Activated B cell treated with CpG ODN at 0.5 μM for 24 hours (primary cell): Measurements from ENCODE around the gene PRRG2. TPM values are rescaled to one million over a fixed set of nuclear protein-coding genes. Genes with fewer than 3 reads are reported as not detected.

ENCODE experiments used
- ATAC-seq: fragments of 200-7000 bp; cut with Tn5 transposase; one replicate; pipeline ENCODE4 v1.10.0; 2021; ENCODE audit warnings: low read depth, mild to moderate bottlenecking, moderate library complexity
- CTCF ChIA-PET: fragments of 350-600 bp; sonication (Branson Sonifier 250); formaldehyde crosslinking; loops from one replicate; lab custom pipeline; 2021; ENCODE audit warnings: antibody characterized with exemption; lab: Charles Lee
- POLR2A ChIA-PET: fragments of 350-600 bp; sonication (Branson Sonifier 250); formaldehyde crosslinking; loops from one replicate; lab custom pipeline; 2021; ENCODE audit warnings: antibody characterized with exemption; lab: Charles Lee
- DNase-seq: peaks from one replicate; pipeline ENCODE4 v3.0.0; 2022
- H3K27ac Mint-ChIP-seq: one replicate; pipeline ENCODE4 v1.8.0; 2020; ENCODE audit warnings: mixed read lengths
- H3K27me3 Mint-ChIP-seq: one replicate; pipeline ENCODE4 v1.8.0; 2021; ENCODE audit warnings: mixed read lengths
- H3K36me3 Mint-ChIP-seq: one replicate; pipeline ENCODE4 v1.8.0; 2021; ENCODE audit warnings: low read depth, mixed read lengths
- H3K4me1 Mint-ChIP-seq: one replicate; pipeline ENCODE4 v1.8.0; 2021; ENCODE audit warnings: mixed read lengths
- H3K4me3 Mint-ChIP-seq: one replicate; pipeline ENCODE4 v1.8.0; 2020; ENCODE audit warnings: mild to moderate bottlenecking, mixed read lengths
- H3K9me3 Mint-ChIP-seq: one replicate; pipeline ENCODE4 v1.8.0; 2020; ENCODE audit warnings: mixed read lengths
- CTCF ChIP-seq: fragments of 200-600 bp; IDR thresholded peaks from one replicate; pipeline ENCODE4 v1.8.0; 2022; ENCODE audit warnings: antibody characterized with exemption, mild to moderate bottlenecking
- intact Hi-C: fragments of 100-400 bp; cut with micrococcal nuclease; formaldehyde crosslinking; loops from one replicate; pipeline ENCODE4 v1.15.1; 2024
- total RNA-seq: library from RNA; stranded (reverse); gene quantifications from 2 replicates; pipeline ENCODE4 v1.2.3, GENCODE V29; 2022

Gene PRRG2
- total RNA-seq, 1 donor from 2014 or later: 1.8 TPM

GRCh38 chr19:49602806-49603205 is 21.7 kb downstream of the PRRG2 start:
- Mint-ChIP-seq H3K4me3 (no peak overlapping the region), H3K4me1 (peaks cover 2% of the 10 kb centered on the region), H3K27ac (no peak overlapping the region), H3K9me3 (no peaks in the 10 kb centered on the region), H3K36me3 (peaks cover 63% of the 10 kb centered on the region), H3K27me3 (no peaks in the 10 kb centered on the region)
- TF ChIP-seq CTCF: no peak
- CTCF ChIA-PET: no interaction called here
- POLR2A ChIA-PET: no interaction called here
- DNase-seq (no peak), ATAC-seq (no peak)
- intact Hi-C loops: no loop called here

GRCh38 chr19:49605605-49606004 is 24.5 kb downstream of the PRRG2 start:
- no peak for DNase-seq
- H3K4me1 Mint-ChIP-seq: no peaks in the 10 kb centered on the region
- H3K27me3 Mint-ChIP-seq: no peaks in the 10 kb centered on the region
- H3K27ac Mint-ChIP-seq: no peak overlapping the region
- ChIA-PET POLR2A (no interaction called here), CTCF (no interaction called here)
- no peak for ATAC-seq
- H3K9me3 Mint-ChIP-seq: no peaks in the 10 kb centered on the region
- TF ChIP-seq CTCF: no peak
- intact Hi-C loops: no loop called here
- H3K4me3 Mint-ChIP-seq: no peak overlapping the region
- H3K36me3 Mint-ChIP-seq: peaks cover 65% of the 10 kb centered on the region

- peaks cover 13% of the 10 kb centered on the region for H3K4me1 Mint-ChIP-seq
- no peak for DNase-seq
- TF ChIP-seq CTCF: no peak
- no peak overlapping the region for H3K27ac Mint-ChIP-seq
- POLR2A ChIA-PET: interaction anchor here (0.7 kb wide), 2 partner anchors 25 to 62 kb away, joined by 6 read pairs; no protein-coding TSS in a partner anchor
- no peak for ATAC-seq
- no peak overlapping the region for H3K4me3 Mint-ChIP-seq
- CTCF ChIA-PET: no interaction called here
- peaks cover 55% of the 10 kb centered on the region for H3K36me3 Mint-ChIP-seq
- intact Hi-C loops: no loop called here
- H3K9me3 Mint-ChIP-seq: no peaks in the 10 kb centered on the region
- H3K27me3 Mint-ChIP-seq: no peaks in the 10 kb centered on the region
These were observed 28.5 kb downstream of the PRRG2 start for GRCh38 chr19:49609499-49610092.

GRCh38 chr19:49613374-49613773 is 32.3 kb downstream of the PRRG2 start:
- ChIA-PET CTCF (no interaction called here), POLR2A (no interaction called here)
- ATAC-seq (no peak), DNase-seq (no peak)
- intact Hi-C loops: no loop called here
- Mint-ChIP-seq H3K4me3 (no peak overlapping the region), H3K27ac (no peak overlapping the region), H3K27me3 (no peaks in the 10 kb centered on the region), H3K9me3 (no peaks in the 10 kb centered on the region), H3K4me1 (peaks cover 13% of the 10 kb centered on the region), H3K36me3 (peaks cover 70% of the 10 kb centered on the region)
- no peak for TF ChIP-seq CTCF

GRCh38 chr19:49614096-49614833 is 33.1 kb downstream of the PRRG2 start:
- H3K9me3 Mint-ChIP-seq: no peaks in the 10 kb centered on the region
- H3K27ac Mint-ChIP-seq: peak overlapping the region; percentile 81
- no peak overlapping the region for H3K4me3 Mint-ChIP-seq
- H3K36me3 Mint-ChIP-seq: peaks cover 69% of the 10 kb centered on the region
- DNase-seq (no peak), ATAC-seq (peak; percentile 40)
- ChIA-PET CTCF (no interaction called here), POLR2A (interaction anchor here (0.5 to 0.9 kb wide), 2 partner anchors 76 to 239 kb away, joined by 3 to 5 read pairs; partner anchors contain the start of gene ADM5)
- H3K4me1 Mint-ChIP-seq: peaks cover 13% of the 10 kb centered on the region
- no peak for TF ChIP-seq CTCF
- intact Hi-C loops: no loop called here
- no peaks in the 10 kb centered on the region for H3K27me3 Mint-ChIP-seq
